HepG2 (cell line): Measurements from ENCODE around the gene NKAIN2.

Source experiments
- ZBTB20 ChIP-seq: sonication (generic); formaldehyde crosslinking; IDR thresholded peaks from 2 replicates; pipeline ENCODE4 v1.8.1; 2023; ENCODE audit warnings: missing genetic modification reagents, low read depth, mild to moderate bottlenecking, borderline replicate concordance
- ZEB1 ChIP-seq: IDR thresholded peaks from 2 replicates; pipeline ENCODE4 v1.6.1; 2012; ENCODE audit warnings: mild to moderate bottlenecking, low read depth, inconsistent platforms; ENCODE audit not compliant: insufficient replicate concordance

- TF ChIP-seq ZBTB20 (no peak), ZEB1 (no peak)
Observed at GRCh38 chr6:123803504-123804013, at the start of gene NKAIN2.
